ENCODE results near the gene SLCO3A1. TPM values are rescaled to one million over a fixed set of nuclear protein-coding genes. Genes with fewer than 3 reads are reported as not detected.

SLCO3A1 gene
- total RNA-seq, 1 donor from 2014 or later, result 6.3 TPM

- H3K27ac Mint-ChIP-seq (ENCODE audit: unreplicated experiment), result no peak overlapping the region
- H3K9me3 Mint-ChIP-seq, result no peaks in the 10 kb centered on the region
- no peaks in the 10 kb centered on the region for H3K4me1 Mint-ChIP-seq
- peaks cover 24% of the 10 kb centered on the region for H3K27me3 Mint-ChIP-seq (ENCODE audit: low read depth)
- TF ChIP-seq, protein P1, sequence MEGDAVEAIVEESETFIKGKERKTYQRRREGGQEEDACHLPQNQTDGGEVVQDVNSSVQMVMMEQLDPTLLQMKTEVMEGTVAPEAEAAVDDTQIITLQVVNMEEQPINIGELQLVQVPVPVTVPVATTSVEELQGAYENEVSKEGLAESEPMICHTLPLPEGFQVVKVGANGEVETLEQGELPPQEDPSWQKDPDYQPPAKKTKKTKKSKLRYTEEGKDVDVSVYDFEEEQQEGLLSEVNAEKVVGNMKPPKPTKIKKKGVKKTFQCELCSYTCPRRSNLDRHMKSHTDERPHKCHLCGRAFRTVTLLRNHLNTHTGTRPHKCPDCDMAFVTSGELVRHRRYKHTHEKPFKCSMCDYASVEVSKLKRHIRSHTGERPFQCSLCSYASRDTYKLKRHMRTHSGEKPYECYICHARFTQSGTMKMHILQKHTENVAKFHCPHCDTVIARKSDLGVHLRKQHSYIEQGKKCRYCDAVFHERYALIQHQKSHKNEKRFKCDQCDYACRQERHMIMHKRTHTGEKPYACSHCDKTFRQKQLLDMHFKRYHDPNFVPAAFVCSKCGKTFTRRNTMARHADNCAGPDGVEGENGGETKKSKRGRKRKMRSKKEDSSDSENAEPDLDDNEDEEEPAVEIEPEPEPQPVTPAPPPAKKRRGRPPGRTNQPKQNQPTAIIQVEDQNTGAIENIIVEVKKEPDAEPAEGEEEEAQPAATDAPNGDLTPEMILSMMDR (conservative IDR thresholded peaks at IDR 0.05), result no peak
- DNase-seq (ENCODE audit: low read depth, low spot score), result no peak
- no peak overlapping the region for H3K4me3 Mint-ChIP-seq
- no peaks in the 10 kb centered on the region for H3K36me3 Mint-ChIP-seq (ENCODE audit: low read depth)
These were observed 123.5 kb downstream of the SLCO3A1 start for GRCh38 chr15:91976966-91977365.

- no peaks in the 10 kb centered on the region for H3K36me3 Mint-ChIP-seq (ENCODE audit: low read depth)
- peaks cover 15% of the 10 kb centered on the region for H3K27me3 Mint-ChIP-seq (ENCODE audit: low read depth)
- no peaks in the 10 kb centered on the region for H3K4me1 Mint-ChIP-seq
- no peaks in the 10 kb centered on the region for H3K9me3 Mint-ChIP-seq
- TF ChIP-seq, protein P1 (conservative IDR thresholded peaks at IDR 0.05), result no peak
- no peak for DNase-seq (ENCODE audit: low read depth, low spot score)
- no peak overlapping the region for H3K27ac Mint-ChIP-seq (ENCODE audit: unreplicated experiment)
- no peak overlapping the region for H3K4me3 Mint-ChIP-seq
These were observed 127.2 kb downstream of the SLCO3A1 start for GRCh38 chr15:91980502-91981267.

GRCh38 chr15:91981821-91982800 lies 128.6 kb downstream of the SLCO3A1 start:
- H3K4me1 Mint-ChIP-seq, result no peaks in the 10 kb centered on the region
- no peak for DNase-seq (ENCODE audit: low read depth, low spot score)
- peaks cover 7% of the 10 kb centered on the region for H3K27me3 Mint-ChIP-seq (ENCODE audit: low read depth)
- TF ChIP-seq, protein P1 (conservative IDR thresholded peaks at IDR 0.05), result no peak
- no peaks in the 10 kb centered on the region for H3K9me3 Mint-ChIP-seq
- no peaks in the 10 kb centered on the region for H3K36me3 Mint-ChIP-seq (ENCODE audit: low read depth)
- H3K27ac Mint-ChIP-seq (ENCODE audit: unreplicated experiment), result no peak overlapping the region
- H3K4me3 Mint-ChIP-seq, result no peak overlapping the region

GRCh38 chr15:91983729-91984340 lies 130.3 kb downstream of the SLCO3A1 start:
- no peaks in the 10 kb centered on the region for H3K4me1 Mint-ChIP-seq
- H3K9me3 Mint-ChIP-seq, result no peaks in the 10 kb centered on the region
- peaks cover 3% of the 10 kb centered on the region for H3K27me3 Mint-ChIP-seq (ENCODE audit: low read depth)
- H3K36me3 Mint-ChIP-seq (ENCODE audit: low read depth), result no peaks in the 10 kb centered on the region
- TF ChIP-seq, protein P1 (conservative IDR thresholded peaks at IDR 0.05), result no peak
- H3K27ac Mint-ChIP-seq (ENCODE audit: unreplicated experiment), result no peak overlapping the region
- H3K4me3 Mint-ChIP-seq, result no peak overlapping the region
- no peak for DNase-seq (ENCODE audit: low read depth, low spot score)

DNA sequence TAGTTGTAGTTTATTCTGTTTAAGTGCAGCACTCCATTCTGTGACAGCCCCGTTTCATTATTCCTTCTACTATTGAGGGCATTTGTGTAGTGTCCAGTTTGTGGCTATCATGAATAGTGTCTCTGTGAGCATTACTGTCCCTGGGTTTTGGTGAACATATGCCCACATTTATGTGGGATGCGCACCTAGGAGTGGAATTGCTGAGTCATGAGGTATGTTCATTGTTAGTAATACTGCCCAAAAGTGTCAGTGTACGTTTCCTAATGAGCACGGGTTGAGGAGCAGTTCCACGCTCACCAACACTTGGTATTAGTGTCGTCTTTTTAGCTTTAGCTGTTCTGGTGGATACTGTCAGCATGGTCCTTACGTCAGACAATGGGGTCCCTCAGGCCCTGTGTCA lies 131.8 kb downstream of the SLCO3A1 start:
- no peaks in the 10 kb centered on the region for H3K36me3 Mint-ChIP-seq (ENCODE audit: low read depth)
- no peaks in the 10 kb centered on the region for H3K4me1 Mint-ChIP-seq
- DNase-seq (ENCODE audit: low read depth, low spot score), result no peak
- no peaks in the 10 kb centered on the region for H3K9me3 Mint-ChIP-seq
- H3K27ac Mint-ChIP-seq (ENCODE audit: unreplicated experiment), result no peak overlapping the region
- no peak overlapping the region for H3K4me3 Mint-ChIP-seq
- H3K27me3 Mint-ChIP-seq (ENCODE audit: low read depth), result peaks cover 3% of the 10 kb centered on the region
- TF ChIP-seq, protein P1 (conservative IDR thresholded peaks at IDR 0.05), result no peak
